ENCODE measurements around the gene CTNNA3.
"Not testable (repeated sequence)": the region's sequence is repeated elsewhere in the genome, so short reads cannot be mapped to it uniquely, and the experiment has no call there.

CTNNA3 gene

GRCh38 chr10:67241451-67241850 is 454.5 kb downstream of the CTNNA3 start:
- TF ChIP-seq, protein P1, sequence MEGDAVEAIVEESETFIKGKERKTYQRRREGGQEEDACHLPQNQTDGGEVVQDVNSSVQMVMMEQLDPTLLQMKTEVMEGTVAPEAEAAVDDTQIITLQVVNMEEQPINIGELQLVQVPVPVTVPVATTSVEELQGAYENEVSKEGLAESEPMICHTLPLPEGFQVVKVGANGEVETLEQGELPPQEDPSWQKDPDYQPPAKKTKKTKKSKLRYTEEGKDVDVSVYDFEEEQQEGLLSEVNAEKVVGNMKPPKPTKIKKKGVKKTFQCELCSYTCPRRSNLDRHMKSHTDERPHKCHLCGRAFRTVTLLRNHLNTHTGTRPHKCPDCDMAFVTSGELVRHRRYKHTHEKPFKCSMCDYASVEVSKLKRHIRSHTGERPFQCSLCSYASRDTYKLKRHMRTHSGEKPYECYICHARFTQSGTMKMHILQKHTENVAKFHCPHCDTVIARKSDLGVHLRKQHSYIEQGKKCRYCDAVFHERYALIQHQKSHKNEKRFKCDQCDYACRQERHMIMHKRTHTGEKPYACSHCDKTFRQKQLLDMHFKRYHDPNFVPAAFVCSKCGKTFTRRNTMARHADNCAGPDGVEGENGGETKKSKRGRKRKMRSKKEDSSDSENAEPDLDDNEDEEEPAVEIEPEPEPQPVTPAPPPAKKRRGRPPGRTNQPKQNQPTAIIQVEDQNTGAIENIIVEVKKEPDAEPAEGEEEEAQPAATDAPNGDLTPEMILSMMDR (IDR thresholded peaks at IDR 0.05; ENCODE audit: low read depth, low read length): no peak
- H3K4me3 ChIP-seq (ENCODE audit: low read depth, low read length): no peak overlapping the region
- in situ Hi-C loops (cut with HindIII; ENCODE audit: low sequenced_read_pairs): no loop called here
- no peak for DNase-seq (ENCODE audit: low read depth, low spot score)

DNA sequence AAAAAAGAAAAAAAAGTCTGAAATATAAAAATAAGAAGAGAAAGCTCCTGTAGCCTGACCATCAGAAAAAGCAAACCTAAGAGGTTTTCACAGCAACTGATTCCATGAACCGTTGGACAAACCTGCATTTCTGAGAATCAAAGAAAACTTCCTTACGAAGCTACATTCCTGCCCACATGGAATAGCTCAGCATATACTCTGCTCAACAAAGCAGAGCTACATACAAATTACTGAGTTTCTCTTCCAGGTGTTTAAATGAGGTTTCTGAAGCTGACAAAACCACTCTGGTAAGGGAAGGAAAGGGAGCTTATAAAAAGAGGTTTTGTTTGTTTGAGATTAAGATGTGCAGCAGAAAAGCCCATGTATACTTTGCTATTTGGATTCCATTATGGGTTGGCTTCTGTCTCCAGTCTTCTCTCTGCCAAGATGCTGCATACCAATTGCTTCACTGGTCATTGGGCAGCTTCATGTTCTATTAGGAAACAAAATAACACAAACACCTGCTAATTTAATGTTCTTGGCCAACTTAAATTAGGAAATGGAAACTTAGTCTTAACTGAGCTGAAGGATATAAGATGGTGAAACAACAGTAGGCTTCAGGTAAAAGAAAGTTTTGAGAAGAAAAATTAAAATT is 456.0 kb downstream of the CTNNA3 start:
- TF ChIP-seq, protein P1 (IDR thresholded peaks at IDR 0.05; ENCODE audit: low read depth, low read length): no peak
- H3K4me3 ChIP-seq (ENCODE audit: low read depth, low read length): no peak overlapping the region
- DNase-seq (ENCODE audit: low read depth, low spot score): no peak
- in situ Hi-C loops (cut with HindIII; ENCODE audit: low sequenced_read_pairs): no loop called here

GRCh38 chr10:67230680-67231500 is 465.1 kb downstream of the CTNNA3 start:
- in situ Hi-C loops (cut with HindIII; ENCODE audit: low sequenced_read_pairs); DNase-seq (ENCODE audit: low read depth, low spot score): not testable (repeated sequence)
- H3K4me3 ChIP-seq (ENCODE audit: low read depth, low read length): peak overlapping the region; percentile 12

DNA sequence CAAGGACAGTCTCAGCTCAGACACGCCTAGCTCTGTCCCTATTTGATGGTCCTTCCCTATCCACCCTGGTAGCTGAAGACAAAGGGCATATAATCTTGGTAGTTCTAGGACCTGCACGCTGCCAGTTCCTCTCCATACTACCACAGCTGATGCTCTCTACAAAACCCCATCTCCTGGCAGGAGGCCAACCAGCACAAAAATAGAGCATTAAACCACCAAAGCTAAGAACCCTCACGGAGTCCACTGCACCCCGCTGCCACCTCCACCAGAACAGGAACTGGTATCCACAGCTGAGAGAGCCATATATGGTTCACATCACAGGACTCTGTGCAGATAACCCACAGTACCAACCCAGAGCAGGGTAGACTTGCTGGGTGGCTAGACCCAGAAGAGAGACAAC is 470.8 kb downstream of the CTNNA3 start:
- in situ Hi-C loops (cut with HindIII; ENCODE audit: low sequenced_read_pairs): no loop called here
- TF ChIP-seq, protein P1 (IDR thresholded peaks at IDR 0.05; ENCODE audit: low read depth, low read length): no peak
- DNase-seq (ENCODE audit: low read depth, low spot score): no peak
- no peak overlapping the region for H3K4me3 ChIP-seq (ENCODE audit: low read depth, low read length)

GRCh38 chr10:67224553-67224952 is 471.4 kb downstream of the CTNNA3 start:
- in situ Hi-C loops (cut with HindIII; ENCODE audit: low sequenced_read_pairs): no loop called here
- H3K4me3 ChIP-seq (ENCODE audit: low read depth, low read length): no peak overlapping the region
- DNase-seq (ENCODE audit: low read depth, low spot score): no peak
- TF ChIP-seq, protein P1 (IDR thresholded peaks at IDR 0.05; ENCODE audit: low read depth, low read length): no peak

GRCh38 chr10:67222934-67223333 is 473.1 kb downstream of the CTNNA3 start:
- TF ChIP-seq, protein P1 (IDR thresholded peaks at IDR 0.05; ENCODE audit: low read depth, low read length): no peak
- DNase-seq (ENCODE audit: low read depth, low spot score): no peak
- in situ Hi-C loops (cut with HindIII; ENCODE audit: low sequenced_read_pairs): no loop called here
- H3K4me3 ChIP-seq (ENCODE audit: low read depth, low read length): no peak overlapping the region

- in situ Hi-C loops (cut with HindIII; ENCODE audit: low sequenced_read_pairs): no loop called here
- TF ChIP-seq, protein P1 (IDR thresholded peaks at IDR 0.05; ENCODE audit: low read depth, low read length): no peak
- no peak overlapping the region for H3K4me3 ChIP-seq (ENCODE audit: low read depth, low read length)
- DNase-seq (ENCODE audit: low read depth, low spot score): no peak
These were observed 474.0 kb downstream of the CTNNA3 start for GRCh38 chr10:67221939-67222494.
